C4-2B (cell line): ENCODE measurements around the gene TANC1.

Experiments used
- H3K27ac ChIP-seq: fragments of 450-650 bp; 2 replicates; pipeline ENCODE4 v1.5.1; 2017
- CTCF ChIP-seq: fragments of 450-650 bp; conservative IDR thresholded peaks from 2 replicates; pipeline ENCODE4 v1.5.1; 2017; ENCODE audit warnings: mild to moderate bottlenecking
- ZFX ChIP-seq: fragments of 450-650 bp; IDR thresholded peaks from 2 replicates; pipeline ENCODE4 v1.6.1; 2017

The TANC1 gene

DNA sequence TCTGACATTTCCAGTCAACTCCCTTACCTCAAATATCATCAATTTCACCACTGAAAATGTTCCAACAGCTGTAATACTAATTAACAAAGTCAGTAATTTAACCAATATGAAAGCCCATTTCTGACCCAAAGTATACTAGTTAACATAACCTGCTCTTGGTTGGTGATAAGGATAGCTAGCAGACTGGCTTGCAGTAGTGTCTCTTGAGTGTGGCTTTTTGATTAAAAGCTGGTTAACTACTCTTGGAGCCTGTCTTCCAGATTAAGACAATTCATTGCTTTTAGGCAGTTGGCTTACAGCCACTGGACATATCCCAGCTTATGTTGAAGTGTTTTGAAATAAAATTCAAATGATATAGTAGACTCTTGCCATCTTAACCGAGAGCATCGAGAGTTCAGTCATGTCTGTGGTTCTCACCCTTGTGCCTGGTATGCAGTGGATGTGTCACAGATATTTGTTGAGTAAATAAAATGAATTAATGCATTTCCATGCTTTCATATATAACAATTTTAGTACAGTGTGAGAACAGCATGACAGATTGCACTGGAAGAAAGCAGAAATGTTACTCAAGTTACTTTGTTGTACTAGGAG lies 158.1 kb downstream of the TANC1 start:
- TF ChIP-seq ZFX (no peak), CTCF (no peak)
- H3K27ac ChIP-seq = no peak overlapping the region

GRCh38 chr2:159128191-159128590 lies 159.8 kb downstream of the TANC1 start:
- TF ChIP-seq ZFX (no peak), CTCF (no peak)
- no peak overlapping the region for H3K27ac ChIP-seq

- no peak overlapping the region for H3K27ac ChIP-seq
- no peak for TF ChIP-seq CTCF
- no peak for TF ChIP-seq ZFX
These were observed 160.8 kb downstream of the TANC1 start for GRCh38 chr2:159129269-159129668.

GRCh38 chr2:159129824-159130223 lies 161.4 kb downstream of the TANC1 start:
- TF ChIP-seq CTCF (no peak), ZFX (no peak)
- H3K27ac ChIP-seq = no peak overlapping the region

DNA sequence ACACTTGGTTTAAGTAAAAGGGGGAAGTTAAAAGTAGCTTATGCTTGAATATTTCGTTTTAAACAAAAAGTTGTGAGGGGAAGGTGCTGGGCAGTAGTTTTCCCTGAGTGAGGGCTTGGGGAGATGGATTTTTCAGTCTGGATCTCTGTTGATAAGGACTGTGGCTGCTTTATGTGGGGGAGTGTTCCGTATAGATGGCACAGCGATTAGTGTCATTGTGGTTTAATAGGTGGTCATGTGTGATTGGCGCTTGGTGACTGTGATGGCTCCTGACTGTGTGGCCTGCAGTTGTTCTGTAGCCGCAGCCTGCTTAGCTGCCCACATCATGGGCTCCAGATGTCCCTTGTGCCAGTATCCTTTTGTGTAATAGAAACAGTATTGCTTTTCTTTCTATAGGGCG lies 161.9 kb downstream of the TANC1 start:
- no peak overlapping the region for H3K27ac ChIP-seq
- no peak for TF ChIP-seq CTCF
- TF ChIP-seq ZFX = no peak

GRCh38 chr2:159131267-159131913 lies 162.9 kb downstream of the TANC1 start:
- H3K27ac ChIP-seq = no peak overlapping the region
- no peak for TF ChIP-seq CTCF
- TF ChIP-seq ZFX = no peak

- TF ChIP-seq CTCF = no peak
- no peak for TF ChIP-seq ZFX
- no peak overlapping the region for H3K27ac ChIP-seq
These were observed 163.5 kb downstream of the TANC1 start for GRCh38 chr2:159131914-159132281.
